Liver (tissue), 9 donors: ENCODE data around the gene FCRL6. TPM values are rescaled to one million over a fixed set of nuclear protein-coding genes. Genes with fewer than 3 reads are reported as not detected.

Experiments used
- DNase-seq: peaks from one replicate; pipeline ENCODE4 v3.0.0-alpha.2; 2017; ENCODE audit warnings: low spot score
- H3K27ac ChIP-seq, 2 donors: one replicate each; pipeline ENCODE4 v1.7.0; 2013; ENCODE audit warnings: inconsistent platforms in 2 of 2, low read length in 2 of 2, control low read depth in 1 of 2, low read depth in 1 of 2, mild to moderate bottlenecking in 1 of 2
- H3K27me3 ChIP-seq, 4 donors: one replicate each; pipeline versions ENCODE4 v1.6.1 to v1.7.0; 2013; ENCODE audit warnings: low read length in 3 of 4, inconsistent platforms in 1 of 4, mild to moderate bottlenecking in 1 of 4, moderate library complexity in 1 of 4; ENCODE audit not compliant: control insufficient read depth in 4 of 4, insufficient read depth in 4 of 4
- H3K36me3 ChIP-seq, 4 donors: one replicate each; pipeline versions ENCODE4 v1.6.1 to v1.7.0; 2013; ENCODE audit warnings: low read length in 3 of 4, mild to moderate bottlenecking in 3 of 4, low read depth in 1 of 4, moderate library complexity in 1 of 4; ENCODE audit not compliant: control insufficient read depth in 4 of 4, insufficient read depth in 3 of 4
- H3K4me1 ChIP-seq, 4 donors: one replicate each; pipeline versions ENCODE4 v1.6.1 to v1.7.0; 2013; ENCODE audit warnings: low read length in 3 of 4, mild to moderate bottlenecking in 3 of 4, moderate library complexity in 1 of 4; ENCODE audit not compliant: control insufficient read depth in 4 of 4, insufficient read depth in 4 of 4
- H3K4me3 ChIP-seq, 3 donors: one replicate each; pipeline versions ENCODE4 v1.6.1 to v1.7.0; 2013; ENCODE audit warnings: low read length in 3 of 3, control low read depth in 1 of 3, low read depth in 1 of 3, mild to moderate bottlenecking in 1 of 3
- H3K9ac ChIP-seq, 2 donors: one replicate each; pipeline ENCODE4 v1.7.0; 2013; ENCODE audit warnings: low read length in 2 of 2, mild to moderate bottlenecking in 2 of 2, moderate library complexity in 2 of 2, control low read depth in 1 of 2, low read depth in 1 of 2
- H3K9me3 ChIP-seq, 4 donors: one replicate each; pipeline versions ENCODE4 v1.6.1 to v1.7.0; 2013; ENCODE audit warnings: low read length in 3 of 4; ENCODE audit not compliant: control insufficient read depth in 4 of 4
- EGR1 ChIP-seq, 2 donors: IDR thresholded peaks; 2 replicates each; pipeline ENCODE4 v1.6.1; 2016 to 2018; ENCODE audit warnings: antibody characterized with exemption in 2 of 2, low read depth in 2 of 2
- FOXA1 ChIP-seq: IDR thresholded peaks from 2 replicates; pipeline ENCODE4 v1.6.1; 2016; ENCODE audit warnings: antibody characterized with exemption
- GABPA ChIP-seq, 2 donors: IDR thresholded peaks in 1 of 2; conservative IDR thresholded peaks in 1 of 2; 2 replicates each; pipeline ENCODE4 v1.6.1; 2016; ENCODE audit warnings: antibody characterized with exemption in 2 of 2, mild to moderate bottlenecking in 1 of 2, moderate library complexity in 1 of 2
- HNF4A ChIP-seq, 2 donors: conservative IDR thresholded peaks; 2 replicates each; pipeline ENCODE4 v1.6.1; 2016; ENCODE audit warnings: antibody characterized with exemption in 2 of 2, mild to moderate bottlenecking in 2 of 2
- HNF4G ChIP-seq: IDR thresholded peaks from 2 replicates; pipeline ENCODE4 v1.6.1; 2016; ENCODE audit warnings: antibody characterized with exemption
- JUND ChIP-seq, 2 donors: IDR thresholded peaks; 2 replicates each; pipeline ENCODE4 v1.6.1; 2016; ENCODE audit warnings: antibody characterized with exemption in 2 of 2
- NR2F2 ChIP-seq: IDR thresholded peaks from 2 replicates; pipeline ENCODE4 v1.6.1; 2016; ENCODE audit warnings: antibody characterized with exemption
- RAD21 ChIP-seq, 2 donors: IDR thresholded peaks; 2 replicates each; pipeline ENCODE4 v1.6.1; 2016; ENCODE audit warnings: antibody characterized with exemption in 2 of 2, mild to moderate bottlenecking in 2 of 2
- RXRA ChIP-seq, 2 donors: IDR thresholded peaks; 2 replicates each; pipeline ENCODE4 v1.6.1; 2017 to 2018; ENCODE audit warnings: antibody characterized with exemption in 2 of 2, mild to moderate bottlenecking in 1 of 2
- SP1 ChIP-seq: IDR thresholded peaks from 2 replicates; pipeline ENCODE4 v1.6.1; 2018; ENCODE audit warnings: antibody characterized with exemption, mild to moderate bottlenecking
- TAF1 ChIP-seq: conservative IDR thresholded peaks from 2 replicates; pipeline ENCODE4 v1.6.1; 2016; ENCODE audit warnings: antibody characterized with exemption, mild to moderate bottlenecking
- YY1 ChIP-seq: IDR thresholded peaks from 2 replicates; pipeline ENCODE4 v1.6.1; 2016; ENCODE audit warnings: antibody characterized with exemption, mild to moderate bottlenecking
- WGBS: extraction: QIAGEN DNeasy Blood & Tissue Kit; methylation state at CpG from one replicate; pipeline ENCODE4 v1.1.7; 2013; 5-methylcytosine and 5-hydroxymethylcytosine counted together
- polyA plus RNA-seq, 2 donors: library from polyadenylated mRNA; stranded (reverse) in 1 of 2; unstranded in 1 of 2; fragments of 200-250 nt in 1 of 2; fragments of >200 nt in 1 of 2; fragmentation: Nextera tagmentation in 1 of 2; extraction: Ambion mirVana in 1 of 2; gene quantifications; one replicate each; pipeline versions ENCODE4 v1.2.1 to v1.2.3, GENCODE V29; 2013 to 2015
- total RNA-seq, 2 donors: library from RNA; depleted of rRNA; stranded (reverse); fragments of >200 nt; gene quantifications; one replicate each; pipeline ENCODE4 v1.2.3, GENCODE V29; 2014
- TF ChIP-seq, protein P1 (sequence below): IDR thresholded peaks from 2 replicates; pipeline ENCODE4 v1.6.1; 2016; ENCODE audit warnings: antibody characterized with exemption
- TF ChIP-seq, protein P2 (sequence below): fragments of 150-350 bp; IDR thresholded peaks from 2 replicates; pipeline ENCODE4 v1.5.1; 2017; ENCODE audit warnings: improper control_type of control experiment, low read depth, low read length; ENCODE audit not compliant: missing input control
- TF ChIP-seq, protein P3 (sequence below): IDR thresholded peaks from 2 replicates; pipeline ENCODE4 v1.6.1; 2016; ENCODE audit warnings: antibody characterized with exemption, mild to moderate bottlenecking
- TF ChIP-seq, protein P4 (sequence below): IDR thresholded peaks from 2 replicates; pipeline ENCODE4 v1.6.1; 2016; ENCODE audit warnings: antibody characterized with exemption
- TF ChIP-seq, protein P5 (sequence below): IDR thresholded peaks from 2 replicates; pipeline ENCODE4 v1.6.1; 2016; ENCODE audit warnings: antibody characterized with exemption
- donor health status: healthy.
- donor health status: healthy.
- donor health status: healthy.
- donor health status: healthy.
- donor health status: healthy.

The FCRL6 gene
- total and polyA plus RNA-seq, 4 donors, result 0.09 to 2.7 (median 0.71) TPM

DNA sequence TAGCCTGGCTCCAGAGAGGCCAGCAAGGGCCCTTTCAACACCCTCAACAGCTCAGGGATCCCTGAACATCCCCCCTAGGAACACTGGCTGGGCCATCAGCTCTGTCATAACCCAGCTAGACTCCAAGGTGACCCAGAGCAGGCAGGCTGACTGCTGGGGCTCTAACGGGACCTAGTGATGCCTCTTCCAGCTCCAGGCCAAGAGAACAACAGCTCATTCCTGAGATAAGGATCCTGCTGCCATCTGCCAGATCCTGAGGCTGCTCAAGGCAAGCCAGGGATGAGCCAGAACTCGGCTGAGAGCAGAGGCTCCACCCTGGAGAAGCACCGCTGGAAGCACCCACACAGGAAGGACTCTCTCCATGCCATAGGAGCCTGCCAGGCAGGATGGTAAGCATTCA lies 58.3 kb downstream of the FCRL6 start:
- no peak overlapping the region for H3K4me3 ChIP-seq
- no peaks in the 10 kb centered on the region for H3K9me3 ChIP-seq
- H3K9ac ChIP-seq, result no peak overlapping the region
- no peak overlapping the region for H3K27ac ChIP-seq
- 64% methylated on average over 3 of the region's 3 CpGs for WGBS
- no peak for TF ChIP-seq NR2F2
- no peak for DNase-seq
- H3K36me3 ChIP-seq, result no peaks in the 10 kb centered on the region
- H3K27me3 ChIP-seq, result no peaks in the 10 kb centered on the region
- no peaks in the 10 kb centered on the region for H3K4me1 ChIP-seq

DNA sequence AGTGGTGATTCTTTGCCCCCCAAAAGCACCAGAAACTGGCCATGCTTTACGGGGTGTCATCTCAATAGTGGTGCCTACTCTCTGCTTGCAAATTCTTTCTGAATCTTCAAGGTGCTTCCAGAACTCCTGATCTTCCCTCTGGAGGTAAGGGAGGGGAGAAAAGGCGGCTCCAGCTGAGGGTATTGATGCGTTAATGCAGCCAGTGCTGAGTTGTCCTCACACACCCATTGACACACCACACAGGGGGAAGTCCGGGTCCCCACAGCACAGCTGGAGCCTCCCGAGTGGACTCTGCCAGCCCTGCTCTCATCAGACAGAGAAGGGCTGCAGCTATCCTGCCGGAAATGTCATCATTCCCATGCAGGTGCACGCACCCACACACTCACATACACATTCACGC lies 59.1 kb downstream of the FCRL6 start:
- 78% methylated on average over 8 of the region's 8 CpGs for WGBS
- Histone ChIP-seq H3K9ac (no peak overlapping the region), H3K36me3 (no peaks in the 10 kb centered on the region), H3K27me3 (no peaks in the 10 kb centered on the region), H3K27ac (no peak overlapping the region), H3K9me3 (no peaks in the 10 kb centered on the region), H3K4me3 (no peak overlapping the region), H3K4me1 (no peaks in the 10 kb centered on the region)
- no peak for DNase-seq
- TF ChIP-seq HNF4A (conservative IDR thresholded peaks at IDR 0.05), result no peak
- no peak for TF ChIP-seq EGR1 (IDR thresholded peaks at IDR 0.05; ENCODE audit: low read depth in 2 of 2)
- no peak for TF ChIP-seq JUND (IDR thresholded peaks at IDR 0.05)
- no peak for TF ChIP-seq RXRA (IDR thresholded peaks at IDR 0.05)
- no peak for TF ChIP-seq HNF4G
- no peak for TF ChIP-seq NR2F2
- TF ChIP-seq, protein P1, sequence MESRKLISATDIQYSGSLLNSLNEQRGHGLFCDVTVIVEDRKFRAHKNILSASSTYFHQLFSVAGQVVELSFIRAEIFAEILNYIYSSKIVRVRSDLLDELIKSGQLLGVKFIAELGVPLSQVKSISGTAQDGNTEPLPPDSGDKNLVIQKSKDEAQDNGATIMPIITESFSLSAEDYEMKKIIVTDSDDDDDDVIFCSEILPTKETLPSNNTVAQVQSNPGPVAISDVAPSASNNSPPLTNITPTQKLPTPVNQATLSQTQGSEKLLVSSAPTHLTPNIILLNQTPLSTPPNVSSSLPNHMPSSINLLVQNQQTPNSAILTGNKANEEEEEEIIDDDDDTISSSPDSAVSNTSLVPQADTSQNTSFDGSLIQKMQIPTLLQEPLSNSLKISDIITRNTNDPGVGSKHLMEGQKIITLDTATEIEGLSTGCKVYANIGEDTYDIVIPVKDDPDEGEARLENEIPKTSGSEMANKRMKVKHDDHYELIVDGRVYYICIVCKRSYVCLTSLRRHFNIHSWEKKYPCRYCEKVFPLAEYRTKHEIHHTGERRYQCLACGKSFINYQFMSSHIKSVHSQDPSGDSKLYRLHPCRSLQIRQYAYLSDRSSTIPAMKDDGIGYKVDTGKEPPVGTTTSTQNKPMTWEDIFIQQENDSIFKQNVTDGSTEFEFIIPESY, result no peak
- TF ChIP-seq, protein P2, sequence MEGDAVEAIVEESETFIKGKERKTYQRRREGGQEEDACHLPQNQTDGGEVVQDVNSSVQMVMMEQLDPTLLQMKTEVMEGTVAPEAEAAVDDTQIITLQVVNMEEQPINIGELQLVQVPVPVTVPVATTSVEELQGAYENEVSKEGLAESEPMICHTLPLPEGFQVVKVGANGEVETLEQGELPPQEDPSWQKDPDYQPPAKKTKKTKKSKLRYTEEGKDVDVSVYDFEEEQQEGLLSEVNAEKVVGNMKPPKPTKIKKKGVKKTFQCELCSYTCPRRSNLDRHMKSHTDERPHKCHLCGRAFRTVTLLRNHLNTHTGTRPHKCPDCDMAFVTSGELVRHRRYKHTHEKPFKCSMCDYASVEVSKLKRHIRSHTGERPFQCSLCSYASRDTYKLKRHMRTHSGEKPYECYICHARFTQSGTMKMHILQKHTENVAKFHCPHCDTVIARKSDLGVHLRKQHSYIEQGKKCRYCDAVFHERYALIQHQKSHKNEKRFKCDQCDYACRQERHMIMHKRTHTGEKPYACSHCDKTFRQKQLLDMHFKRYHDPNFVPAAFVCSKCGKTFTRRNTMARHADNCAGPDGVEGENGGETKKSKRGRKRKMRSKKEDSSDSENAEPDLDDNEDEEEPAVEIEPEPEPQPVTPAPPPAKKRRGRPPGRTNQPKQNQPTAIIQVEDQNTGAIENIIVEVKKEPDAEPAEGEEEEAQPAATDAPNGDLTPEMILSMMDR, result no peak
- TF ChIP-seq, protein P3, sequence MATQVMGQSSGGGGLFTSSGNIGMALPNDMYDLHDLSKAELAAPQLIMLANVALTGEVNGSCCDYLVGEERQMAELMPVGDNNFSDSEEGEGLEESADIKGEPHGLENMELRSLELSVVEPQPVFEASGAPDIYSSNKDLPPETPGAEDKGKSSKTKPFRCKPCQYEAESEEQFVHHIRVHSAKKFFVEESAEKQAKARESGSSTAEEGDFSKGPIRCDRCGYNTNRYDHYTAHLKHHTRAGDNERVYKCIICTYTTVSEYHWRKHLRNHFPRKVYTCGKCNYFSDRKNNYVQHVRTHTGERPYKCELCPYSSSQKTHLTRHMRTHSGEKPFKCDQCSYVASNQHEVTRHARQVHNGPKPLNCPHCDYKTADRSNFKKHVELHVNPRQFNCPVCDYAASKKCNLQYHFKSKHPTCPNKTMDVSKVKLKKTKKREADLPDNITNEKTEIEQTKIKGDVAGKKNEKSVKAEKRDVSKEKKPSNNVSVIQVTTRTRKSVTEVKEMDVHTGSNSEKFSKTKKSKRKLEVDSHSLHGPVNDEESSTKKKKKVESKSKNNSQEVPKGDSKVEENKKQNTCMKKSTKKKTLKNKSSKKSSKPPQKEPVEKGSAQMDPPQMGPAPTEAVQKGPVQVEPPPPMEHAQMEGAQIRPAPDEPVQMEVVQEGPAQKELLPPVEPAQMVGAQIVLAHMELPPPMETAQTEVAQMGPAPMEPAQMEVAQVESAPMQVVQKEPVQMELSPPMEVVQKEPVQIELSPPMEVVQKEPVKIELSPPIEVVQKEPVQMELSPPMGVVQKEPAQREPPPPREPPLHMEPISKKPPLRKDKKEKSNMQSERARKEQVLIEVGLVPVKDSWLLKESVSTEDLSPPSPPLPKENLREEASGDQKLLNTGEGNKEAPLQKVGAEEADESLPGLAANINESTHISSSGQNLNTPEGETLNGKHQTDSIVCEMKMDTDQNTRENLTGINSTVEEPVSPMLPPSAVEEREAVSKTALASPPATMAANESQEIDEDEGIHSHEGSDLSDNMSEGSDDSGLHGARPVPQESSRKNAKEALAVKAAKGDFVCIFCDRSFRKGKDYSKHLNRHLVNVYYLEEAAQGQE, result no peak
- TF ChIP-seq, protein P4, sequence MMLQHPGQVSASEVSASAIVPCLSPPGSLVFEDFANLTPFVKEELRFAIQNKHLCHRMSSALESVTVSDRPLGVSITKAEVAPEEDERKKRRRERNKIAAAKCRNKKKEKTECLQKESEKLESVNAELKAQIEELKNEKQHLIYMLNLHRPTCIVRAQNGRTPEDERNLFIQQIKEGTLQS, result no peak
- TF ChIP-seq SP1, result no peak
- TF ChIP-seq, protein P5, sequence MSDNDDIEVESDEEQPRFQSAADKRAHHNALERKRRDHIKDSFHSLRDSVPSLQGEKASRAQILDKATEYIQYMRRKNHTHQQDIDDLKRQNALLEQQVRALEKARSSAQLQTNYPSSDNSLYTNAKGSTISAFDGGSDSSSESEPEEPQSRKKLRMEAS, result no peak
- no peak for TF ChIP-seq FOXA1
- no peak for TF ChIP-seq TAF1
- no peak for TF ChIP-seq RAD21 (IDR thresholded peaks at IDR 0.05)
- TF ChIP-seq YY1, result no peak
- no peak for TF ChIP-seq GABPA (IDR thresholded peaks at IDR 0.05 in 1 of 2, conservative IDR thresholded peaks at IDR 0.05 in 1 of 2)
